Measurements from ENCODE around the gene DPH2.
A peak's percentile ranks its signal among the peaks of the same experiment; 100 is the strongest.

The DPH2 gene

DNA sequence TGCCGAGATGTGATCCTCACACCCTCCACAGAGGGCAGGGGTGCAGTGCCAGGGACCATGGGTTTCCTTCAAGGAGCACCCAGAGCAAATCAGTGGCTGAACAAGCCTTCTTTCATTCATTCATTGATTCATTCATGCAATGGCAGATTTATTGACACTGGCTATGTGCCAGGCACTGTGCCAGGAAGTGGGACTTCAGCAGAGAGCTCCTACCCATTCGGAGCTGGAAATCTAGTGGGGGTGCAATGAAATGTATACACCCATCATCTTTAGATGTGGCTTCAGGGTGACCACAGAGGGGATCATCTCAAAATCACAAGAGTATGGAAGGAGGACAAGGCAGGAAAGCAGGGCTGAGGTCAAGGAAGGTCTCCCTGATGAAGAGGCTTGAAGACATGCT is 42.6 kb downstream of the DPH2 start:
- TF ChIP-seq, protein P1, sequence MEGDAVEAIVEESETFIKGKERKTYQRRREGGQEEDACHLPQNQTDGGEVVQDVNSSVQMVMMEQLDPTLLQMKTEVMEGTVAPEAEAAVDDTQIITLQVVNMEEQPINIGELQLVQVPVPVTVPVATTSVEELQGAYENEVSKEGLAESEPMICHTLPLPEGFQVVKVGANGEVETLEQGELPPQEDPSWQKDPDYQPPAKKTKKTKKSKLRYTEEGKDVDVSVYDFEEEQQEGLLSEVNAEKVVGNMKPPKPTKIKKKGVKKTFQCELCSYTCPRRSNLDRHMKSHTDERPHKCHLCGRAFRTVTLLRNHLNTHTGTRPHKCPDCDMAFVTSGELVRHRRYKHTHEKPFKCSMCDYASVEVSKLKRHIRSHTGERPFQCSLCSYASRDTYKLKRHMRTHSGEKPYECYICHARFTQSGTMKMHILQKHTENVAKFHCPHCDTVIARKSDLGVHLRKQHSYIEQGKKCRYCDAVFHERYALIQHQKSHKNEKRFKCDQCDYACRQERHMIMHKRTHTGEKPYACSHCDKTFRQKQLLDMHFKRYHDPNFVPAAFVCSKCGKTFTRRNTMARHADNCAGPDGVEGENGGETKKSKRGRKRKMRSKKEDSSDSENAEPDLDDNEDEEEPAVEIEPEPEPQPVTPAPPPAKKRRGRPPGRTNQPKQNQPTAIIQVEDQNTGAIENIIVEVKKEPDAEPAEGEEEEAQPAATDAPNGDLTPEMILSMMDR (IDR thresholded peaks at IDR 0.05; ENCODE audit: low read depth, low read length) = no peak
- Histone ChIP-seq H3K9me3 (ENCODE audit: severe bottlenecking) (no peaks in the 10 kb centered on the region), H3K4me3 (ENCODE audit: low read depth, low read length) (no peak overlapping the region), H3K27ac (no peak overlapping the region; the same call in 1 of the 2 replicates), H3K36me3 (no peaks in the 10 kb centered on the region), H3K27me3 (ENCODE audit: insufficient read depth, low read depth, severe bottlenecking) (no peaks in the 10 kb centered on the region)
- DNase-seq = no peak

DNA sequence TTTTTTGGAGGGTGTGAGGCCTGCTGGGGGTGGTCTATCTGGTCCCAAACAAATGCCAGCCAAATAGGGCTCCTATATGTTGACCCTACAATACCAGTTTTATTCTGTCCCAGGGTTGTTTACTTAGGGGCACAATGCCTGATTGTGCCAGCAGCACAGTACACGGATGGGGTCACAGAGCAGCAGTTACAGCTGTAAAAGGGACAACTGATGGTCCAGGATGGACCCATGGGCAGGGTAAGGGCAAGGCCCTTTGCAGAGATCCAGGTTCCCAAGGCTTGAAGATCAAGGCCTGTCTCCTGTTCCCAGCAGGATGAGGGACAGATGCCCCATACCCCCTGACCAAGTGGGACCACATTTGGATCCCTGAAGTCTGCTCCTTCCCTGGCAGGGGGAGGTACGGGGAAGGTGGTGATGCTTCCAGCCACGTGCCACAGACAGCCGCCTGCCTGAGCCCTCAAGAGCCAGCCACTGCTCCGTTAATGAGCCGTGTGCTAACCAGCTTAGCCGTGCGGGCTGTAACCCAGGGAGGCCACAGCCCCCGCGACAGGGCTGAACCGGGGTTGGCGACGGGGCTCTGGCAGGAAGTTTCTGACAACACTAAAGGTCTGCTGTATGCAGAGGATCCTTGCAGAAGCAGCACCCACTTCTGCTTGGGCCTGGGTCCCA is 43.3 kb downstream of the DPH2 start:
- peak; percentile 79 for DNase-seq
- TF ChIP-seq, protein P1 (IDR thresholded peaks at IDR 0.05; ENCODE audit: low read depth, low read length) = no peak
- Histone ChIP-seq H3K36me3 (no peaks in the 10 kb centered on the region), H3K9me3 (ENCODE audit: severe bottlenecking) (no peaks in the 10 kb centered on the region), H3K27ac (peak overlapping the region; percentile 82), H3K4me3 (ENCODE audit: low read depth, low read length) (no peak overlapping the region), H3K27me3 (ENCODE audit: insufficient read depth, low read depth, severe bottlenecking) (no peaks in the 10 kb centered on the region)

DNA sequence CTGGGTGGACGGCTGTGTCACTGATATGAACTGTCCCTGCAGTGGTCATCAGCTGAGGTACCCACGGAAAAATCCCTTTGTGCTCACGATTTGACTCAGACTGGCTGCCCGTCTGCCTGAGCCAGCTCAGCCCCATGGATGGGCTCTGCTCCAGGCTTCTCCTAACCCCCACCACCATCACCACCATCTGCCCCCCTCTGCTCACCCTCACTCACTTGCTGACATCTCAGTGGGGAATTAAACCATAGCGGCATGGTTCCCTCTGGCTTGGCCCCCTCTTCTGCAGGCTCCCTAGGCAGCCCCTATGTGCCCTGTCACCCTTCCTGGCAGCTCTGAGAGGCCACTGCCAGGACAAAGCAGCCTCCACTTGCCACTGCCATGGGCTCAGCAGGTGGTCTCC is 44.1 kb downstream of the DPH2 start:
- H3K27ac ChIP-seq = peak overlapping the region; percentile 82

DNA sequence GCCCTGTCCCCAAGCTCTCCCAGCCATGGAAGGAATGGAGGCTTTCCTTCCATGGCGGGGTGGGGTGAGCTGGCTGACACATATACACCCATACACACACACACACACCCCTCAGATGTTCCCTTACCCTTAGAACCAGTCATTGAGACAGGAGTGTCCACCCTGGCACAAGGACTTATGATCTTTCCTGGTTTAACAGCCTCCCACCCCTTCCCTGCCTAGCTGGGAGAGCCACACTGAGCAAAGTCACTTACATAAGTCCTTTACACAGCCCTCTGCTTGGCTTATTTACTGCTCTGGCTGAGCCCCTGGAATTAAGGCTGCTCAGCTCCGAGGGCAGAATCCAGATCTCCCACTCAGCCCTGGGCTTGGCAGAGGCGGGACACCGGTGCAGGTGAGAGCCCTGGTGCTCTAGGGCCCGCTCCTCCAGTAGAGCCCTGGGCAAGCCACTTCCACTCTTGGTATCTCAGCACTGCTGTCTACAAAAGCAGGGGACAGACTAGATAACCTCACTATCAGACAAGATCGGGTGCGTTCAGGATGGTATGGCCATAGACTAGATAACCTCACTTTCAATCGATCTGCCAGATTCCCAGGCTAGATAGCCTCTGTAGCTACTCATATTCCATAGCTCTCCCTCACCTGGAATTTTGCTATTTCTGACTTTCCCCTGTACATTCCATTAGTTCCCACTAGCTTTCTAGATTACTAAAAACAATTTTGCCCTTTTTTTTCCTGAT is 44.7 kb downstream of the DPH2 start:
- Histone ChIP-seq H3K9me3 (ENCODE audit: severe bottlenecking) (no peaks in the 10 kb centered on the region), H3K4me3 (ENCODE audit: low read depth, low read length) (no peak overlapping the region), H3K27ac (peak overlapping the region; percentile 82), H3K27me3 (ENCODE audit: insufficient read depth, low read depth, severe bottlenecking) (no peaks in the 10 kb centered on the region), H3K36me3 (no peaks in the 10 kb centered on the region)
- peak; percentile 68 for DNase-seq
- TF ChIP-seq, protein P1 (IDR thresholded peaks at IDR 0.05; ENCODE audit: low read depth, low read length) = no peak

More for the DNA sequence above, 44.1 kb downstream of the DPH2 start:
- Histone ChIP-seq H3K36me3 (no peaks in the 10 kb centered on the region), H3K9me3 (ENCODE audit: severe bottlenecking) (no peaks in the 10 kb centered on the region), H3K27me3 (ENCODE audit: insufficient read depth, low read depth, severe bottlenecking) (no peaks in the 10 kb centered on the region), H3K4me3 (ENCODE audit: low read depth, low read length) (no peak overlapping the region)
- peak; percentile 59 for DNase-seq
- TF ChIP-seq, protein P1 (IDR thresholded peaks at IDR 0.05; ENCODE audit: low read depth, low read length) = no peak

DNA sequence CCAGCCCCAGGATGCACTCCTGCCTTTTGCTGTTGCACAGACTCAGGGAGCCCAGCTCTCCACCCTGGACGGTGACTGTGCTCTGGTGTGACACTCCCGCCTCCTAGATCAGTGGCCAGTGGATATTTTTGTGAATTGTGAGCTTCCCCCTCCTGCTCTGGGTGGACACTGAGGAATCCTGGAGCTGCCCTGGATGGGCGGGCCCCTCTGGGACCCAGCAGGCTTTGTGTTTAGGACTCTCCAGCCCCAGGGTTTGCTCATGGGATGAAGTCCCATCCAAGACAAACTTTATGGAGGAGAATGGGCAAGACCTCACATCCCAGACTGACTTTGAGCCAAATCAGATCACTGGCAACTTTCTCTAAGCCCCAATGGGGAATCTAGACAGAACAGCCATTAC is 45.4 kb downstream of the DPH2 start:
- Histone ChIP-seq H3K36me3 (no peaks in the 10 kb centered on the region), H3K27me3 (ENCODE audit: insufficient read depth, low read depth, severe bottlenecking) (no peaks in the 10 kb centered on the region), H3K4me3 (ENCODE audit: low read depth, low read length) (no peak overlapping the region), H3K27ac (no peak overlapping the region; the same call in 1 of the 2 replicates), H3K9me3 (ENCODE audit: severe bottlenecking) (no peaks in the 10 kb centered on the region)
- TF ChIP-seq, protein P1 (IDR thresholded peaks at IDR 0.05; ENCODE audit: low read depth, low read length) = no peak
- DNase-seq = no peak

Measured in WERI-Rb-1 (cell line).